ENCODE data around the gene NSF. TPM values are rescaled to one million over a fixed set of nuclear protein-coding genes. Genes with fewer than 3 reads are reported as not detected.
A peak's percentile ranks its signal among the peaks of the same experiment; 100 is the strongest.

NSF gene
- total RNA-seq, 1 donor from 2014 or later: 44.2 TPM

- no peak overlapping the region for H3K27ac Mint-ChIP-seq
- peaks cover 4% of the 10 kb centered on the region for H3K27me3 Mint-ChIP-seq
- H3K4me1 Mint-ChIP-seq (ENCODE audit: unreplicated experiment): peaks cover 29% of the 10 kb centered on the region
- H3K4me3 Mint-ChIP-seq: no peak overlapping the region
- H3K36me3 Mint-ChIP-seq: no peaks in the 10 kb centered on the region
- no peak for DNase-seq (ENCODE audit: extremely low spot score, unreplicated experiment)
- no peaks in the 10 kb centered on the region for H3K9me3 Mint-ChIP-seq
- TF ChIP-seq CTCF (conservative IDR thresholded peaks at IDR 0.05): peak; percentile 64
Measured at GRCh38 chr17:46782250-46782953, 191.9 kb downstream of the NSF start.

- peaks cover 23% of the 10 kb centered on the region for H3K4me1 Mint-ChIP-seq (ENCODE audit: unreplicated experiment)
- H3K9me3 Mint-ChIP-seq: no peaks in the 10 kb centered on the region
- DNase-seq (ENCODE audit: extremely low spot score, unreplicated experiment): no peak
- no peak overlapping the region for H3K4me3 Mint-ChIP-seq
- no peaks in the 10 kb centered on the region for H3K36me3 Mint-ChIP-seq
- peak overlapping the region; percentile 83 for H3K27ac Mint-ChIP-seq
- no peak for TF ChIP-seq CTCF (conservative IDR thresholded peaks at IDR 0.05)
- no peaks in the 10 kb centered on the region for H3K27me3 Mint-ChIP-seq
Measured at GRCh38 chr17:46783031-46783593, 192.6 kb downstream of the NSF start.

- no peaks in the 10 kb centered on the region for H3K9me3 Mint-ChIP-seq
- DNase-seq (ENCODE audit: extremely low spot score, unreplicated experiment): no peak
- H3K36me3 Mint-ChIP-seq: peaks cover 5% of the 10 kb centered on the region
- peaks cover 19% of the 10 kb centered on the region for H3K4me1 Mint-ChIP-seq (ENCODE audit: unreplicated experiment)
- H3K27me3 Mint-ChIP-seq: no peaks in the 10 kb centered on the region
- peak overlapping the region; percentile 81 for H3K27ac Mint-ChIP-seq
- no peak overlapping the region for H3K4me3 Mint-ChIP-seq
- no peak for TF ChIP-seq CTCF (conservative IDR thresholded peaks at IDR 0.05)
Measured at GRCh38 chr17:46785696-46786095, 195.2 kb downstream of the NSF start.

- no peak overlapping the region for H3K4me3 Mint-ChIP-seq
- H3K4me1 Mint-ChIP-seq (ENCODE audit: unreplicated experiment): peaks cover 19% of the 10 kb centered on the region
- H3K36me3 Mint-ChIP-seq: peaks cover 9% of the 10 kb centered on the region
- no peaks in the 10 kb centered on the region for H3K9me3 Mint-ChIP-seq
- no peaks in the 10 kb centered on the region for H3K27me3 Mint-ChIP-seq
- no peak for TF ChIP-seq CTCF (conservative IDR thresholded peaks at IDR 0.05)
- H3K27ac Mint-ChIP-seq: no peak overlapping the region
- no peak for DNase-seq (ENCODE audit: extremely low spot score, unreplicated experiment)
Measured at GRCh38 chr17:46787478-46787877, 197.0 kb downstream of the NSF start.

GRCh38 chr17:46788300-46788699, 197.8 kb downstream of the NSF start:
- peaks cover 9% of the 10 kb centered on the region for H3K36me3 Mint-ChIP-seq
- H3K27ac Mint-ChIP-seq: peak overlapping the region; percentile 51
- TF ChIP-seq CTCF (conservative IDR thresholded peaks at IDR 0.05): no peak
- no peak for DNase-seq (ENCODE audit: extremely low spot score, unreplicated experiment)
- H3K4me1 Mint-ChIP-seq (ENCODE audit: unreplicated experiment): peaks cover 19% of the 10 kb centered on the region
- peaks cover 1% of the 10 kb centered on the region for H3K27me3 Mint-ChIP-seq
- H3K9me3 Mint-ChIP-seq: no peaks in the 10 kb centered on the region
- no peak overlapping the region for H3K4me3 Mint-ChIP-seq

Measured in type B pancreatic cell (in vitro differentiated cells).